HuH-7.5 (cell line): ENCODE results near the gene MNT.

Experiments
- DNase-seq: peaks from one replicate; pipeline ENCODE4 v3.0.0; 2011; ENCODE audit warnings: low spot score

Gene MNT

DNA sequence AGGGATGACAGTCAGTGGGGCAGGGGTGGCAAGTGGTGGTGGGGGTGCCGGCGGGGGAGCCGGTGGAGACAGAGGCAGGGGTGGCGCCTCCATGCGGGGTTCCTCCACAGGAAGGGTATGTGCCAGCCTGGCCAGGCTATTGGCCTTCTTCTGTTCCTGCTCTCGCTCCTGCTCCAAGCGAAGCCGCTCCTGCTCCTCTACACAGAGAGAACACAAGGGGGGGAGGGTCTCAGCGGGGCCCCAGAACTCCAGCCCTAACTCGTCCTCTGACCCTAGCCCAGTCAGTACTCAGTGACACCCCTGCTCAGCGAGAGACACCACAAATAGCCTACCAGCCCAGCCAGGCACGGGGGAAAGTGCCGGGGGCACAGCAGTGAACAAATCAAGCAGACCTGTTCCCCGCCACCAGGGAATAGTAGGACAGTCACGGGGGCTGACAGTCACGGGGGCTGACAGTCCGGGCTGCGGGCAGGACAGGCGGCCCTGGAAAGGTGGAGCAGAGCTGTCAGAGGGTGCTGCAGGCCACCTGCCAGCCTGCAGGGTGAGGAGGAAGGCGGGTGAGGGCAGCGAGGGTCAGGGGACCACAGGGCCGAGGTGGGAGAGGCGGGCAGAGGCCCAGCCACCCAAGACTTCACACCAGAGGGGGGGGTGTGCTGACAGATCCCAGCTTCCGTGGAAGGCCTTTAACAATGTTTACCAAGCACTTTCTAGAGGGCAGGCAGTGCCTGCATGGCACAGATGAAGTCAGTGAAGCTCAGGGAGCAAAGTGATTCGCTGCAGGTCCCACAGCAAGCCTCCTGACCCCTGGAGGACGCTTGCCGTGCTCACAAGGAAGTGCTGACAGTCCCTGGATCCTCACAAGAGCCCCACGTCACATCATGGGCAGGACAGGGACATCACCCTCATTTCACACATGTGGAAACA lies 5.3 kb downstream of the MNT start:
- no peak for DNase-seq

DNA sequence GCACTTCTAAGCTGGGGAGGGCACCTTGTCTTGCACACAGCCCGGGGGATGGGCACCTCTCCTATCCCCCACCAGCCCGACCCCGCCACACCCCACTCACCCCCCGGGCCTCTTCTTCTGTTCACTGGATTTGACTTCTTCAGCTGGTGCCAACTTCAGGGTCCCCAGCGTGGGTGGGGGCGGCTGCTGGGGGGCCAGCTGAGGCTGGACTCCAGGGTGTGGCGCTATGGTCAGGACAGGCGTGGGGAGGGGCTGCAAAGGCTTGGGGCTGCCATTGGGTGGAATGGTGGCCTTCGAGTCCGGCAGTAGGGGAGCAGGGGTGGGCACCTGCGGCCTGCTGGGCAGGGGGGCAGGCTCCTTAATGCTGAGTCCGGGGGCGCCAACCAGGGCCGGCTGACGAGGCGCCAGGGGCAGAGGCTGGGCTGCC lies 6.1 kb downstream of the MNT start:
- DNase-seq, result no peak

GRCh38 chr17:2393954-2394749 lies 6.7 kb downstream of the MNT start:
- DNase-seq, result no peak

GRCh38 chr17:2393174-2393953 lies 7.5 kb downstream of the MNT start:
- DNase-seq, result peak; percentile 97

DNA sequence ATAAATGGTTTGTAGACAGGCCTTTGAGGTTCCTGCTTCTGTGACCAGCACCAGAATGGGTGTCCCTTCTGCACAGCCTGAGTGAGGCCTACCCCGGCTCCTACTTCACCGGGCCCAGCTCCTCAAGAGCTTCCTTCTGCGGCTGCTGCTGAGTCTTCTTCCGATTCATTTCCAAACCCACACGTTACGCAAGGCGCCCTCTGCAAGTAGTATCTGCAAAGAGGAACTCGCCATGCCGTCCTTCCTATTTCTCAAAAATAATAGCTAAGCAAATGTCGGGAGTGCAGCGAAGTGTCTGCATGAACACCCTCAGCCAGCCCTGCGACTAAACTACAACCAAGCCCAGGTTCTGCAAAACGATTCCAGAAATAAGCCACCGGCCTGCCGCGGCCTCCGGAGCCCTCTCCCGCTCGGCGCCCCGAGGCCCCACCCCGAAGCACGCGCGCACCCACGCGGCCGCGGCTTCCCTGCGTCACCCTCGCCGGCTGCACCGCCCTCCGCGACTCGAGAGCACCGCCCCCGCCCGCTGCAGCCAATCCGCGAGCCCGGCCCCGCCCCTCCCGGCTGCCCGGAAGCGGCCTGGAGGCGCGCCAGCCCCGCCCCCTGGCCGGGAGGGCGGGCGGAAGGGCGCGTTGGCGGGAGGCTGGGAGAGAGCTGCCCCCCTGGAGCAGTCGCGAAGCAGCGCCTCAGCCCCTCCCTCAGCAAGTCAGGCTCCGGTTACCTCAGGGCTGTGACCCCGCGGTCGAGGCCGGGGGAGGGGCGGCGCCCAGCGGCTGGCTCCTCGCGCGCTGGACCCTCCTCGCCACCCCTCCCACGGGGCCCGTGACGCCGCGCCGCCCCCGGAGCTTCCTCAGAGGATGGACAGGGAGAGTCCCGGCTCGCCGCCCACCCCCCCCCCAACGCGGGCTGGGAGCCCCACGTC lies 8.3 kb downstream of the MNT start:
- DNase-seq, result peak; percentile 96

DNA sequence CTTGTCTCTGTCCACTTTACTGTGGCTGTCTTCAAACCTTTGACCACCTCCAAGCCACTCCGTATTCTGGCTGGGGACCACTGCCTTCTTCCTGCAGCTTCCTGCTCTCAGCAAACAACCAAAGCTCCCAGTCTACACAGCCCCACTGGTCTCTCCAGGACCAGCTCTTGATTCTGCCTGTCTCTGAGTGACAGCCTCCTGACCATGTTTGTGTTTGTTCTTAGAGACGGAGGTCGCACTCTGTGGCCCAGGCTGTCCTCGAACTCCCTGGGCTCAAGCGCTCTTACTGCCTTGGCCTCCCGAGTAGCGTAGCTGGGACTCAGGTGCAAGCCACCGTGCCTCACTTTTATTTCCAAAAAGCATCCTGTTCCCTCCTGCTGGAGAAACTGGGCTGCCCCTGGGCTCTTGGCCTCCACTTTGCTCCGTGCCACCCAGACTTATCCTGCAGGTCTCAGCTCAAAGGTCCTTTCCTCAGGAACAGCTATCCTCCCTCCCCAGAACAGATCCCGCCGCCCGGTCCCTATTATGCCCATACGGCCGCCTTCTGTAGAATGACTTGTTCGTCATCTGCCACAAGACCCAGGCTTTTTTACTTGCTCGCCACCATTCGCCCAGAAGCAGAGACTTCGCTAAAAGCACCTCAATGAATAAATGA lies 9.1 kb downstream of the MNT start:
- no peak for DNase-seq

DNA sequence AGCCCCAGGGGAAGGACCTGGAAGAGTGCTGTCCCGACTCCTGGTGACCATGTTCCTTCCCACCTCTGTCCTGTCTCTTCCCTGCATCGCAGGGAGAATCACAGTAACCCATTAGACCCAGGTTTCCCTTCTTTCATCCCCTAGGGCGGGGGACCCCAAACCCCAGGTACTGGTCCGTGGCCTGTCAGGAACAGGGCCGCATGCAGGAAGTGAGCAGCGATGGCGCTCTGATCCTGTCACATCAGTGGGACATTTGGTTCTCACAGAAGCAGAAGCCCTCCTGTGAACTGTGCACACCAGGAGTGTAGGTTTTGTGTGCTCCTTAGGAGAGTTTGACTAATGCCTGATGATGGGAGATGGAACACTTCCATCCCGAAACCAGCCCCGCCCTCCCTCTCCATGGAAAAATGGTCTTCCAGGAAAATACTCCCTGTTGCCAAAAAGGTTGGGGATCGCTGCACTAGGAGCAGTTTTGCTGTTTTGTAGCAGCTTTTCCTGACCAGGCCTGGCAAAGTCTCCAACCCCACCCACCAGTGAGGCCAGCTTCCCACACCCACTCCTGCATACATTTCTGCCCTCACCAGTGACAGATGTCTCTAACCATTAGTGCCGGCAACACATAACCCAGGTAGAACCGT lies 10.5 kb downstream of the MNT start:
- DNase-seq, result no peak

GRCh38 chr17:2388683-2389055 lies 12.2 kb downstream of the MNT start:
- DNase-seq, result no peak

DNA sequence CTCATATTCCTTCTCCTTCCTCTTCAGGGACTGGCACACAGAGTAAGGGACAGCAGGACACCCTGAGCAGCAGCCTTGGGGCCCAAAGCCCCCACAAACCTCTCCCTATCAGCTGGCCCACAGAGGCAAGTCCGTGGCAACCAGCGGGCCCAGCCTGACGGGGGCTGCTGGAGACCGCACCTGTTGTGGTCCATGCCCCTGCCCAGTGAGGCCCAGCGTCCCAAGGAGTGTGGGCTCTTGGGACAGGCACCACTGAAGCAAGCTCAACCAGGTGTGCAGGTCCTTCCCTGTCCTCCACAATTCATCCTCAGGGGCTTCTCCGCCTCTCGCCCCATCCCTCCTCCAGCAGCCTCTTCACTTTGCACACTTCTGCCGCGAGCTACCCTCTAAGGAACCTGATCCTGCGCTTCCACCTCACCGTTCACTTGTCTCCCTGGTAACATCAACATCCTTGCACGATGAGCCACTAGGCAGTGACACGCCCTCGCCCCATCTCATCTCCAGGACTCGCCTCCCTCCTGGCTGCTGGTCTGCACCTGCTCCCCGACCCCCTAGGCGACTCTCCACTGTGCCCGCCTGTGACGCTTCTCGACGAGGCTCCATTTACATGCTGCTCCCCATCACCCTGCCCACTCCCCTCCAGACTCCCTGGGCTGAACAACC lies 12.7 kb downstream of the MNT start:
- DNase-seq, result no peak

- DNase-seq, result no peak
Measured at GRCh38 chr17:2387086-2388019, 13.5 kb downstream of the MNT start.

DNA sequence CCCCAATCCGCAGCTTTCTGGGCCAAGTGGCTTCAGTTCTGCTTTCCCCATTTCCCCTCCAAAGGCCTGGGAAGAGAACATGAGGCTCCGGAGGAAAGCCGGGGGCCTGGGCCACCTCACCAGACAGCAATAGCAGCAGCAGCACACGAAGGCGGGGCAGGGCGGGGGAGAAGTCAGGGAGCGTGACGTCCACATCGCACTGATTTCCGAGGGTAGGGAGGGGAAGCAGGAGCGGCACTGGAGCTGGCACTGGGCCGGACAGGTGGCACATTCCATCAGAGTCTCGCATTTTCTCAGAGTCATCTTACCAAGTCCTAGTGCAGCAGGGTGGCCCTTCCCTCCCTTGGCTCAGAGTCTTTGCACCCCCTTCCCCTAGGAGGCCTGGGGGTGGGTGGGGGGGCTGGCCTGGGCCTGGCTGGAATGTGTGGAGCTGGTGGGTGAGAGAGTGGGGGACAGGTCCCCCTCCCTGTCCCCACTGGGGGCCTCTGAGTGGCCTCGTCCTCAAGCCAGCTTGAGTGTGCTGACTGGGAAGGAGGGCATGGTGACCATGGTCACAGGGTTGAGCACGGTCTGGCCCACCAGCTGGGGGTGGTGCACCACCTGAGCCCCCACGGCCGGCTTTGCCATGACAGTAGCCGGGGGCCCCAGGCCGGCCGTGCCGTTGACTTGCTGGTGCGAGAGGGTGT lies 14.3 kb downstream of the MNT start:
- no peak for DNase-seq

- DNase-seq, result no peak
Measured at GRCh38 chr17:2385240-2386210, 15.3 kb downstream of the MNT start.

DNA sequence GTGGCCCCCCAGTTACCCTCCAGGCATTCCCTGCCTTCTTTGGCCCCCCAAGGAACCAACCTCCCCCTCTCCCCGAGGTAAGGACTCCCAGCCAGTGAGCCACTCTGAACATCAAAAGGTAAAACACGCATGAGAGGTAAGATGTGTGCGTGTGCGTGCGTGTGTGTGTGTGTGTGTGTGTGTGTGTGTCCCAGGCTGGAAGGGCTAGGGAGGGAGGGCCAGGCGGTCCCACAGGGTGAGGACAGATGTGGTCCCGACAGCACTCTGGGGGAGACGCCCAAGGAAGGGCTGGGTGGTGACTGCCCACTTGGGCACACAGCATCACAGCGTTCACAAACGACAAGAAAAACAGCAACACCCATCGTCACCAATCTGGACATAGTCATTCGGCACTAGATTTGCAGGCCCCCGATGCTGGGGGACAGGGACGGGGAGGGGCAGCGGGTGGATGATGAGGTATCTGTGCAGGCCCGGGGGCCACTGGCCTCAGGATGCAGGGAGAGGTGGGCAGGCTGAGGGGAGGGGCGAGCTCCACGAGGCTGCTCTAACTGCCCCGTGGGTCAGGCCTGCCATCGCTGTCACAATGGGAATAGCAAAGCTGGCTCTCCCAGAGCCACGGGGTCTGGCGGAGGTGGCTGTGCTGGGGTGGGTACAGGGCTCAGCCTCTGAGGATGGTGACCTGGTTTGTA lies 16.3 kb downstream of the MNT start:
- DNase-seq, result no peak

DNA sequence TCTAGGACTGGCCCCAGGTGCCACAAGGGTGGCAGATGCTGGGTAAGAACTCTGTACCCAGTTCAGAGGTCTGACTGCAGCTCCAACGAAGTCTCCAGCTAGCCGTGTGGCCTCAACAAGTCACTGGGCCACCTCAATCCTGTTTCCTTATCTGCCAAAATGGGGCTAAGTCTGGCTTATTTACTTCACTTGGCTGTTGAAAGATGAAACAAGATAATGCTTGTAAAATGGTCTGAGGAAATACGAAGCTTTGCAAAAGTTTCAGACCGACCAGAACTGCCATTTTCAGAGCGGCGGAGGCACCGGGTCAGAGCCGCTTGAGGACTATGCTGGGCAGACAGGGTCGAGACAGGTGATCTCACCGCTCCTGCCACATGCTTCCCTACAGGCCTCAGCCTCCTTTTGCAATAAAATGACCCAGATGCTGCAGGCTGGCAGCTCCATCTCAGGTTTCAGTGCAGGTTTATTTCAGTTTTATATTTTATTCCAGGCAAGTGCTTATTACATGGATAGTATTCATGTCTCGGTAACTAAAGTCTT lies 17.2 kb downstream of the MNT start:
- no peak for DNase-seq

- no peak for DNase-seq
Measured at GRCh38 chr17:2380950-2381649, 19.8 kb downstream of the MNT start.
